Fibroblast of lung (primary cell): ENCODE results near the gene MLYCD. TPM values are rescaled to one million over a fixed set of nuclear protein-coding genes. Genes with fewer than 3 reads are reported as not detected.

Experiments used
- DNase-seq, 2 donors: peaks; one replicate each; pipeline versions ENCODE4 v3.0.0 to v3.0.0-alpha.2; 2010; ENCODE audit warnings: low read depth in 2 of 2
- H2AFZ ChIP-seq: 2 replicates; pipeline ENCODE4 v1.5.1; 2012; ENCODE audit warnings: low read length, control low read depth, inconsistent platforms
- H3K27ac ChIP-seq: 2 replicates; pipeline ENCODE4 v1.5.1; 2011; ENCODE audit warnings: low read length, control low read depth; ENCODE audit not compliant: insufficient read depth
- H3K27me3 ChIP-seq: 2 replicates; pipeline ENCODE4 v1.5.1; 2011; ENCODE audit warnings: mild to moderate bottlenecking, low read length; ENCODE audit not compliant: control insufficient read depth, insufficient read depth
- H3K36me3 ChIP-seq: 2 replicates; pipeline ENCODE4 v1.5.1; 2011; ENCODE audit warnings: low read length; ENCODE audit not compliant: control insufficient read depth, insufficient read depth
- H3K4me1 ChIP-seq: 2 replicates; pipeline ENCODE4 v1.5.1; 2011; ENCODE audit warnings: low read length; ENCODE audit not compliant: control insufficient read depth, insufficient read depth; ENCODE audit errors: extremely low read depth
- H3K4me2 ChIP-seq: 2 replicates; pipeline ENCODE4 v1.5.1; 2011; ENCODE audit warnings: low read length, control low read depth; ENCODE audit not compliant: insufficient read depth; ENCODE audit errors: extremely low read depth
- H3K4me3 ChIP-seq, 4 experiments: fragments of 200-600 bp in 1 of 4; sonication (generic) in 1 of 4; replicated peaks in 1 of 4; 2 replicates each; pipeline ENCODE4 v1.5.1; 2011 to 2016; ENCODE audit warnings: low read length in 4 of 4, low read depth in 3 of 4, mild to moderate bottlenecking in 3 of 4, control low read depth in 2 of 4, inconsistent platforms in 1 of 4, mixed read lengths in 1 of 4; ENCODE audit not compliant: insufficient read depth in 1 of 4; ENCODE audit errors: control extremely low read depth in 1 of 4
- H3K79me2 ChIP-seq: 2 replicates; pipeline ENCODE4 v1.5.1; 2012; ENCODE audit warnings: mild to moderate bottlenecking, low read length, inconsistent platforms; ENCODE audit not compliant: control insufficient read depth, insufficient read depth
- H3K9ac ChIP-seq: 2 replicates; pipeline ENCODE4 v1.5.1; 2011; ENCODE audit warnings: mild to moderate bottlenecking, low read length, control low read depth; ENCODE audit not compliant: insufficient read depth
- H3K9me3 ChIP-seq: 2 replicates; pipeline ENCODE4 v1.5.1; 2012; ENCODE audit warnings: low read depth, low read length; ENCODE audit not compliant: control insufficient read depth, insufficient read depth
- H4K20me1 ChIP-seq: 2 replicates; pipeline ENCODE4 v1.5.1; 2011; ENCODE audit warnings: low read length; ENCODE audit not compliant: control insufficient read depth, insufficient read depth; ENCODE audit errors: extremely low read depth
- EZH2 ChIP-seq: IDR thresholded peaks from 2 replicates; pipeline ENCODE4 v1.5.1; 2012; ENCODE audit warnings: low read length, control low read depth, mild to moderate bottlenecking; ENCODE audit errors: missing control alignments
- polyA plus RNA-seq, 2 donors: library from polyadenylated mRNA; depleted of rRNA in 1 of 2; stranded (reverse) in 1 of 2; unstranded in 1 of 2; fragments of >200 nt; gene quantifications; 2 replicates each; pipeline ENCODE4 v1.2.1, GENCODE V29; 2011 to 2012; ENCODE audit warnings: missing spikeins in 1 of 2
- total RNA-seq: library from RNA; depleted of rRNA; stranded (reverse); fragments of >200 nt; gene quantifications from 2 replicates; pipeline ENCODE4 v1.2.1, GENCODE V29; 2014
- TF ChIP-seq, protein P1 (sequence below), 2 donors: IDR thresholded peaks in 1 of 2; conservative IDR thresholded peaks in 1 of 2; 1 replicate in 1 of 2; 2 replicates in 1 of 2; pipeline ENCODE4 v1.5.1; 2011 to 2012; ENCODE audit warnings: low read length in 2 of 2, control low read depth in 1 of 2, inconsistent platforms in 1 of 2, low read depth in 1 of 2, mild to moderate bottlenecking in 1 of 2

MLYCD gene
- total and polyA plus RNA-seq, 2 donors (not counting 1 experiment from before 2014, with no cell fraction given): 1.0 to 3.8 TPM

DNA sequence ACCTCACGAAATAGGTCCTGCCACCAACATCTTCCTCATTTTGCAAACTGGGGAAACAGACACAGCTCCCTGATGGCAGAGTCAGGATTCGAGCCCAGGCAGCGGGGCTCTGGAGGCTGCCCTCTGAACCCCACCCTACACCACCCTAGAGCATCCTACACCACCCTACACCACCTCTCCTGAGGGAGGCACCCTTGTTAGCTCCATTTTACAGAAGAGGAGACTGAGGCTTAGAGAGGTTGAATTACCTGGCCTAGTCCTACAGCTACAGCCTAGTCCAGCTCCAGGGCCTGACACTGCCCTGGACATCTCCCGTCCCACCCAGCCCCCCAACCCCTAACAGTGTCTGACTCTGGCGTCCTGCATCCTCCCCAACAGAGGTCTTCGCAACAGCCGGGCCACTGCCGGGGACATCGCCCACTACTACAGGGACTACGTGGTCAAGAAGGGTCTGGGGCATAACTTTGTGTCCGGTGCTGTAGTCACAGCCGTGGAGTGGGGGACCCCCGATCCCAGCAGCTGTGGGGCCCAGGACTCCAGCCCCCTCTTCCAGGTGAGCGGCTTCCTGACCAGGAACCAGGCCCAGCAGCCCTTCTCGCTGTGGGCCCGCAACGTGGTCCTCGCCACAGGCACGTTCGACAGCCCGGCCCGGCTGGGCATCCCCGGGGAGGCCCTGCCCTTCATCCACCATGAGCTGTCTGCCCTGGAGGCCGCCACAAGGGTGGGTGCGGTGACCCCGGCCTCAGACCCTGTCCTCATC lies 65.9 kb downstream of the MLYCD start:
- Histone ChIP-seq H3K9me3 (no peaks in the 10 kb centered on the region), H3K4me3 (no peak overlapping the region), H3K9ac (no peak overlapping the region), H4K20me1 (no peaks in the 10 kb centered on the region), H3K79me2 (no peaks in the 10 kb centered on the region), H3K36me3 (peaks cover 7% of the 10 kb centered on the region), H3K4me2 (no peak overlapping the region), H3K27ac (no peak overlapping the region), H2AFZ (no peak overlapping the region), H3K4me1 (no peaks in the 10 kb centered on the region), H3K27me3 (peaks cover 4% of the 10 kb centered on the region)
- DNase-seq: no peak
- TF ChIP-seq, protein P1, sequence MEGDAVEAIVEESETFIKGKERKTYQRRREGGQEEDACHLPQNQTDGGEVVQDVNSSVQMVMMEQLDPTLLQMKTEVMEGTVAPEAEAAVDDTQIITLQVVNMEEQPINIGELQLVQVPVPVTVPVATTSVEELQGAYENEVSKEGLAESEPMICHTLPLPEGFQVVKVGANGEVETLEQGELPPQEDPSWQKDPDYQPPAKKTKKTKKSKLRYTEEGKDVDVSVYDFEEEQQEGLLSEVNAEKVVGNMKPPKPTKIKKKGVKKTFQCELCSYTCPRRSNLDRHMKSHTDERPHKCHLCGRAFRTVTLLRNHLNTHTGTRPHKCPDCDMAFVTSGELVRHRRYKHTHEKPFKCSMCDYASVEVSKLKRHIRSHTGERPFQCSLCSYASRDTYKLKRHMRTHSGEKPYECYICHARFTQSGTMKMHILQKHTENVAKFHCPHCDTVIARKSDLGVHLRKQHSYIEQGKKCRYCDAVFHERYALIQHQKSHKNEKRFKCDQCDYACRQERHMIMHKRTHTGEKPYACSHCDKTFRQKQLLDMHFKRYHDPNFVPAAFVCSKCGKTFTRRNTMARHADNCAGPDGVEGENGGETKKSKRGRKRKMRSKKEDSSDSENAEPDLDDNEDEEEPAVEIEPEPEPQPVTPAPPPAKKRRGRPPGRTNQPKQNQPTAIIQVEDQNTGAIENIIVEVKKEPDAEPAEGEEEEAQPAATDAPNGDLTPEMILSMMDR (conservative IDR thresholded peaks at IDR 0.05 in 1 of 2, IDR thresholded peaks at IDR 0.05 in 1 of 2; ENCODE audit: low read depth in 1 of 2, low read length in 2 of 2): no peak

DNA sequence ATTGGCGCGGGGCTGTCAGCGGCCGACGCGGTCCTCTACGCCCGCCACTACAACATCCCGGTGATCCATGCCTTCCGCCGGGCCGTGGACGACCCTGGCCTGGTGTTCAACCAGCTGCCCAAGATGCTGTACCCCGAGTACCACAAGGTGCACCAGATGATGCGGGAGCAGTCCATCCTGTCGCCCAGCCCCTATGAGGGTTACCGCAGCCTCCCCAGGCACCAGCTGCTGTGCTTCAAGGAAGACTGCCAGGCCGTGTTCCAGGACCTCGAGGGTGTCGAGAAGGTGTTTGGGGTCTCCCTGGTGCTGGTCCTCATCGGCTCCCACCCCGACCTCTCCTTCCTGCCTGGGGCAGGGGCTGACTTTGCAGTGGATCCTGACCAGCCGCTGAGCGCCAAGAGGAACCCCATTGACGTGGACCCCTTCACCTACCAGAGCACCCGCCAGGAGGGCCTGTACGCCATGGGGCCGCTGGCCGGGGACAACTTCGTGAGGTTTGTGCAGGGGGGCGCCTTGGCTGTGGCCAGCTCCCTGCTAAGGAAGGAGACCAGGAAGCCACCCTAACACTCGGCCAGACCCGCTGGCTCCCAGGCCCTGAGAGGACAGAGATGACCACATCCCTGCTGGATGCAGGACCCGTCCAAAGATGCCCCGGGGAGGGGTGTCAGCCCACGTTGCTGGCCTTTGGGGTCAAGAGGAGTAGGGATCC lies 66.7 kb downstream of the MLYCD start:
- Histone ChIP-seq H3K79me2 (no peaks in the 10 kb centered on the region), H4K20me1 (no peaks in the 10 kb centered on the region), H3K9ac (no peak overlapping the region), H3K27me3 (peaks cover 4% of the 10 kb centered on the region), H3K36me3 (peaks cover 5% of the 10 kb centered on the region), H3K4me3 (no peak overlapping the region), H3K4me1 (no peaks in the 10 kb centered on the region), H2AFZ (no peak overlapping the region), H3K27ac (no peak overlapping the region), H3K9me3 (no peaks in the 10 kb centered on the region), H3K4me2 (no peak overlapping the region)
- DNase-seq: no peak
- TF ChIP-seq, protein P1 (conservative IDR thresholded peaks at IDR 0.05 in 1 of 2, IDR thresholded peaks at IDR 0.05 in 1 of 2; ENCODE audit: low read depth in 1 of 2, low read length in 2 of 2): no peak
- TF ChIP-seq EZH2: no peak

DNA sequence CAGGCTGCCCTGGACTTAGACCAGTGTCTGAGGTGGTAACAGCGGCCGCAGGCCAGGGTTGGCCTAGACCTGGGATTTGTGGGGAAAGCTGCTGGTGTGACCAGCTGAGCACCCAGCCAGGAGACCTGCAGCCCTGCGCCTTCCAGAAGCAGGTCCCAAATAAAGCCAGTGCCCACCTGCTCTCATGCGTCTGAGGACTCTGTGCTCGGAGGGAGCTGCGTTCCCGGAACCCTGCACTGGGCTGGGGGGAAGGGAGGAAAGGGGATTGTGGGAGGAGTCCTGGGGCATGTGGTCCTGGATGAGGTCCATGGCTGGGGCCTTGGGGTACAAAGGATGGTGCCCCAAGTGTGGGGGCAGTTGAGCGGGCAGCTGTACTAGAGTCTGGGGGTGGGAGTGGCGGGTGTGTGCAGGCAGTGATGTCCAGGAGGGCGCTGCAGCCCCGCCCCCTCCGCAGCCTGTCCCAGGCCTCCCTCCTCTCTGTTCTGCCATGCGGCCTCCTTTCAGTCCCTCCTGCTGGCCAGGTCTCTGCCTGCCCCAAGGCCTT lies 67.3 kb downstream of the MLYCD start:
- Histone ChIP-seq H3K4me1 (no peaks in the 10 kb centered on the region), H3K36me3 (peaks cover 4% of the 10 kb centered on the region), H3K27me3 (peaks cover 4% of the 10 kb centered on the region), H4K20me1 (no peaks in the 10 kb centered on the region), H3K4me3 (no peak overlapping the region), H3K27ac (no peak overlapping the region), H3K4me2 (no peak overlapping the region), H3K9ac (no peak overlapping the region), H3K79me2 (no peaks in the 10 kb centered on the region), H3K9me3 (no peaks in the 10 kb centered on the region), H2AFZ (no peak overlapping the region)
- no peak for DNase-seq
- no peak for TF ChIP-seq EZH2
- TF ChIP-seq, protein P1 (conservative IDR thresholded peaks at IDR 0.05 in 1 of 2, IDR thresholded peaks at IDR 0.05 in 1 of 2; ENCODE audit: low read depth in 1 of 2, low read length in 2 of 2): no peak
